LHCN-M2 (cell line): ENCODE results near the gene SNCA. TPM values are rescaled to one million over a fixed set of nuclear protein-coding genes. Genes with fewer than 3 reads are reported as not detected.

Experiments used
- DNase-seq: peaks from one replicate; pipeline ENCODE4 v3.0.0-alpha.2; 2012; ENCODE audit warnings: low read depth
- total RNA-seq: library from RNA; depleted of rRNA; stranded (reverse); fragments of >200 nt; gene quantifications from 2 replicates; pipeline ENCODE4 v1.2.3, GENCODE V29; 2014

The SNCA gene
- total RNA-seq, 1 experiment from 2014 or later: not detected

- DNase-seq: no peak
Measured at GRCh38 chr4:89814362-89814761, 22.6 kb downstream of the SNCA start.

GRCh38 chr4:89813197-89813596 is 23.8 kb downstream of the SNCA start:
- DNase-seq: no peak

DNA sequence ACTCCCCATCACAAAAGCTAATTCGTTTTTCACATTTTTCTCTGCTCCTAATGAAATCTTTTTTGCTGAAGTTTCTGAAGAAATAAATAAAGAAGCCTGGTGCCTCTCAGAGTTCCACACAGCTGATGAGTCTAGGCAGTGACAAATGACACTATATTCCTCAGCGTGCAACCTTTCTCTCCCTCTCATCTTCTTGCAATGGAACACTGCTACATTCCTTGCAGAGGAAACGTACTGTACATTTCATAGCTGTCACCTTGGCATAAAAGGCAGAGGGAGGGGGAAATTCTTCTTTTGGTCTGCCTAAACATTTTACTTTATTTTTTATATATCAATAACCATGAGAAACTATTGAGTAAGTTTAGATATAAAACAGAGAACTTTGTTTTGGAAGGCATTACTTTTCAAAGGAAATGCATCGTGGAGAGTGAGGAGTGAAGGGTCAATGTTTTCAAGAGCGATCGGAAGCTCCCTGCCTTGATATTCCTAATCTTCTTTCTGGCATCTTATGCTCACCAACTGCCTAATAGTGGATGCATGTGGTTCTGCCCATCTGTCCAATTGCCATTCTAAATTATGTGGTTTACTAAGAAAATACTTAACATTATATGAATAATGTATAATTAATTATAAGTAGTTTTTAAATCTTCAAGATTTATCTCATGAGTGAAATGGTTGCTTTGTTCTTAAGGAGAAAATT is 29.4 kb downstream of the SNCA start:
- DNase-seq: no peak

DNA sequence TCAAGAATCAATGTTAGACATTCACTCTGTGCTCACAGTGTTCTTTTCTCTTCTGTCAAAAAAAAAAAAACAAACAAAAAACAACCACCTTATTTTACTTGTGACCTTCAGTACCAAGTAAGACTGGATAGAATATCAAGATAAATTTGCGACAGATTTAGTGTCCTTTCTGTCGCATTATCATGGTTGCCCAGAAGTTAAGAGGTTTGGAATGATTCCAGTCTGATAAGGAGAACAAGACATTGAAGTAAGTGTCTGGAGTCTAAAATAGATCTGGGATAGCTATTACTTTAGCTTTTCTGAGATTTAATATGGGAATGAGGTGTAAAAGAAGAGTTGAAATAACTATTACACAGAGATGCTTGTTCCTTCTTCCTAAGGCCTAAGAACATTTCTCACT is 31.7 kb downstream of the SNCA start:
- DNase-seq: no peak

- no peak for DNase-seq
Measured at GRCh38 chr4:89803915-89804314, 33.0 kb downstream of the SNCA start.

DNA sequence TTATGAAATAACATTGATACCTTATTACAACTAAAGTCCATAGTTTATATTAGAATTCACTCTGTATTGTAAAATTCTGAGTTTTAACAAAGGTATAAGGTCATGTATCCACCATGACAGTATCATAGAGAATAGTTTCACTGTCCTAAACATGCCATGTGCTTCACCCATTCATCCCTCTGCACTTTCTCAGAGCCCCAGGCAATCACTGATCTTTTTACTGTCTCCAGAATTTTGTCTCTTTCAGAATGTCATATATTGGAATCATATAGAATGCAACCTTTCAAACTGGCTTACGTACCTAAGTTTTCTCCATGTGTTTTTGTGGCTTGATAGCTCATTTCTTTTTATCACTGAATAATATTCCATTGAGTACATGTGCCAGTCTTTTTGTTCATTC is 33.9 kb downstream of the SNCA start:
- DNase-seq: no peak

GRCh38 chr4:89800527-89801103 is 36.3 kb downstream of the SNCA start:
- DNase-seq: no peak

DNA sequence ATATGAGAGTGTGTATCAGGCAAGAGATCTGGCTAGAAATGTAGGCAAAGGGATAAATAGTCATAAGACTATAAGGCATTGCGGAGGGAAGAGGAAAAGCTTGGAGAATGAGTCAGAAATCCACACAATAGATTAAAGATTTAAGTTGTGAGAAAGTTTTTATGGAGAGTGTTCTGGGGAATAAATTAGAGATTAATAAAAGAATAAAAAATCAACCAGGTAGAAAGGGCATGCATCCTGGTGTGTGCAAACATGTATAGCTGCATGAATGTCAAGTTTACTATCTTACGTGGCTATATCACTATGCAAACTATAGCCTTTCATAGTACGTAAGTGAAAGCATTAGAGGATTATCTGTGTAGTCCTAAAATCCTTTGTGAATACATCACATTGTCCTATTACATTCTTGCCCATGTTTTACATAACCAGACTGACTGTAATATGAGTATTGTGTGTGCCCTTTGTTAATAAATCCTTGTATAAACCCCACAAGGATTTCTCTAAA is 36.9 kb downstream of the SNCA start:
- DNase-seq: no peak

DNA sequence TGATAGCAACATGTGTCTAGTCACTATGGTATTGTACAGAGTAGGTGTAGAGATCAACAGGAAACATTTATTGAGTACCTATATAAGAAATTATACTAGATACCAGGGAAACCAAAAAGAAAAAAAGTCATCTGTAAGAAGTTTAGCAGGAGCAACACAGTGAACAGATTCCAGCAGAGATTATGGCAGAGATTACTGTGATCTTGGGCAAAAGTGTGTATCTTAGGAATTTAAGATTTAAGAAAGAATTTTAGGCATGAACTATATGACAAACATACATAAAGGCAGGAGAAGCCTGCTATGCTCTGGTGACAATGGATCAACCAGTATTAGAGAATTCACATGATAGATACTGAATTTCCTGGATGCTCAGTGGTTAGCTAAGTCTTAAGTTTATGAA is 37.9 kb downstream of the SNCA start:
- no peak for DNase-seq

- peak; percentile 15 for DNase-seq
Measured at GRCh38 chr4:89797117-89797516, 39.8 kb downstream of the SNCA start.

DNA sequence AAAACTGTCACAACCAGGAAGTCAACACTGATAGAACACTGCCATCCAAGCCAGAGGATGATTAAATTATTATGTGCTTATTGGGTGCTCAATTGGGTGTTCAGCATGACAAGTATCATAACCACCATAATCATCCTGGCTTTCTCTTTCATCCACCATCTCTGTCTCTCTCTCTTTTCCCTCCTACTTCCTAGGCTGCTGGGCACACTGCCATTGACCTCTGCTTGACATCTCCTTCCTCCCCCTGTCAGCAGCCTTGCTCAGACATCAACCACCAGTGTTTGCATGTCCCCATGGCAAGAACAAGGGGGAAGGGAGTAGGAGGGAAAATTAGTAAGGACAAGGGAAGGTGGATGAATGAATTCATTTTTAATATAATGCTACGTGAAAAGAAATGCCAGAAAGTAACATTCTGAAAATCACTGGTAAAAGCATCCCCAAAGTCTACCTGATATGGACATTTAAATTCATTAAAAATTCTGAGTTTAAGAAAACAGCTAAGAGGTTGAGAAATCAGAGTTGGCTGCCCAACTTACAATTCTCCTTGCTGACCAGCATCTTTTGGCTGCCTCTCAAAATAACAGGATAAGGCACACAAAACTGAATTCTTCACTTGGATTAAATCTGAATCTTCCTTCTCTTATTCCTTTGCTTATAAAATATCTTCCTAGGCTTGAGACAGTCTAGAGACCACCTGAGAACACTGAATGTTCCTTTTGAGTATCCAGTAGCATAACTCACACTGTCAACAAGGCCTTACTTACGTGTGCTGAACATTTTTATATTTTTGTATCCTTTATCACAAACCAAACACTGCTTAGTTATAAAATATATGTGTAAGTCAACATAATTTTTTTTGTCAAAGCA is 48.5 kb downstream of the SNCA start:
- DNase-seq: no peak

- no peak for DNase-seq
Measured at GRCh38 chr4:89784686-89785231, 52.2 kb downstream of the SNCA start.

- DNase-seq: no peak
Measured at GRCh38 chr4:89781321-89781720, 55.6 kb downstream of the SNCA start.

DNA sequence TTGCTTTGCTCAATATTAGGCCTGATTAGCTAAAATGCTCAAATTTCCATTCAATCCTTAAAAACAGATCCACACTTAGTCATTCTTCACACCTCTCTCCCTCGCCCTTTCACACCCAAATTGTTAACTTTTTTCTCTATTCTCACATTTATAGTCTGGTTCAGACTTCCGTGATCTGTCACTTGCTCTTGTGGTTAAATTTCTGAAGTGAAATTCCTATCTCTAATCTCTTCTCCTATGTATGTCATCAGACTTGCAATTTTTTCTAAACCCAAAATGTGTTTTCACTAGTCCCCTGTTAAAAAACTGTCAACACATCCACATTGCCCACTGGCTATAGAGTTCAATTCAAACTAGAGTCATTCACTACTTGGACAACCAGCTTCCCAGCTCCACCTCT is 63.2 kb downstream of the SNCA start:
- no peak for DNase-seq

DNA sequence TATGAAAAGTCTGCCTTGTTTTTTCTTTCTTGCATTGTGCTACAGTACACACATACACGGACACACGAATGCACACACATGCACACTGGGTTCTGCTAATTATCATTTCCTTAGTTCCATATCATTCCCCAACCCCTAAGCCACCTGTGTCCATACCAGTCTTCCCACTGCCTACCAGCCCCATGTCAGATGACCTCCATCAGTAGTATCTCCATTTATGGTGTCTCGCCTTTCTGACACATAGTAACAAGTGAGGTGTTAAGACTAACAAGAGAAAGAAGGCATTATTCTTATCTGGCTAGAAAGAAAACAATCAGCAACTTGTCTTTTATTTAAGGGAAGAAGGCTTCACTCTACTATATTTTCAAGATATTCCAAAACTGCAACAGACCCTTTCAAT is 67.1 kb downstream of the SNCA start:
- no peak for DNase-seq

DNA sequence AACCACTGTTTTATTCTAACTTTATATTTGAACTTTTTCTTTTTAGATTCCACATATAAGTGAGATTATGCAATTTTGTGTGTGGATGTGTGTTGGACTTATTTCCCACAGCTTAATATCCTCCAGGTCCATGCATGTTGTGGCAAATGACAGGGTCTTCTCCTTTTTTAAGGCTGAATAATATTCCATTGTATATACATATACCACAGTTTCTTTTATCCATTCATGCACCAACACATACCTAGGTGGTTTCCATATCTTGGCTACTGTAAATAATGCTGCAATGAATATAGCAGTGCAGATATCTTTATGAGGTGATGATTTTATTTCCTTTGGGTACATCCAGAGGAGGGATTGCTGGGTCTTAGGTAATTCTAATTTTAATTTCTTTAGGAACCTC is 69.0 kb downstream of the SNCA start:
- no peak for DNase-seq

GRCh38 chr4:89765966-89766365 is 71.0 kb downstream of the SNCA start:
- DNase-seq: peak; percentile 82

- DNase-seq: no peak
Measured at GRCh38 chr4:89765528-89765927, 71.4 kb downstream of the SNCA start.

DNA sequence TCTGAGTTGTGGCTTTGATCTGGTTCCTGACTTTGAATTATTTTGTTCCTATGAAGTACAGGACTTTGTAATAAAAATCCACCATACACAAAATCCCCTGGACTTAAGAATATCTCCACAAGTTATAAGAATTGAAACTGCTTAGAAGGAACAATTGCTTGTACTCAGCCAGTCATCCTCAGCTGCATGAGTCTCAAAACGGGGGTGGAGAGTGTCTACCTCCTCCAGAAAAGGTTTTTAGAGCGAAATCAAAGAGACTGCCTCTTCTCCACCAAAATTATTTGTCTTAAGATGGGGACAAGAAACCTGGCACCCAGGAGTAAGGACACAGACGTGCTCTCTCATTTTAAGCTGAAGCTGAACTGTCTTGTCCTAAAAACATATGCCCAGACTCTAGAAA is 74.7 kb downstream of the SNCA start:
- no peak for DNase-seq

DNA sequence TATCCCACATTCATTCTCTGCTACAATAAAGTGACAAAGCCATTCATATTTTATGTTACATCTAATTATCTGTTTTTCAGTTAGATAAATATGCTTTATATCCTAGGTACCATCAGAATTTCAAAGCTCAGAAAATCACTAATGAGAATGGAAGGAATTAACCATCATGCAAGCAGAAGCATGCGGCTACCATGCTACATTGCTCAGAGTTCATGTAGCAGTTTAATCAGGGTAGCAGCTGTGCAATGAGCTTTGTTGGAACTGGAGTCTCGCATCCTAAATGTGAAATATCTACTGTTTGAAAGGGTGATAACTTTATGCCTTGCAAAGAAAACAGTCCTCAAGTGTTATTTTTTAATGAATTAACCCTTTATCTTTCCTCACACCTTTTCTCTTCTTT is 77.5 kb downstream of the SNCA start:
- DNase-seq: no peak

DNA sequence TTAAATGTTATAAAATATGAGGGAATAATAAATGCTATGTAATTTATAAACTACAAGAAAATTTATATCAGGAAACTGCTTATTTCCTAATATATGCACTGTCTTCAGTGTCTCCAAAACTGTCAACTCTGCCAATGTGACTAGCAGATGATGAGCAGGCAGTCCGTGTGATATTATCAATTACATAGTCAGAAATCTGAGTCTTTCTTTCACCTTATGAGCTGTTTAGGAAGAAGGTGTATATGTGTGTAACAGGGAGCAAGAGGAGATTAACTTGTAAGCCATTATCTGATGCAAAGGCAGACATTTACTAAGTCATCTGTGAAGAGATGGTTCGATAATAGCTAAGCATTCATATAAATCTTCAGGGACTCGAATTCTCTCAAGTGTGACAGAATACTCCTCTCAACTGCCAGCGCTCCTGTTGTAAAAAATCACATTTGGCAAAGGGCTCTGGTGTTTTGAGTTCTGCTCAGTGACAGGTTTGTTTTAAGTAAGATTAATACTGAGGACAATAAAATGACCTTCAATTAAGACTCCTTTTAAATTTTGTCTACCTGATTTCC is 79.7 kb downstream of the SNCA start:
- no peak for DNase-seq

DNA sequence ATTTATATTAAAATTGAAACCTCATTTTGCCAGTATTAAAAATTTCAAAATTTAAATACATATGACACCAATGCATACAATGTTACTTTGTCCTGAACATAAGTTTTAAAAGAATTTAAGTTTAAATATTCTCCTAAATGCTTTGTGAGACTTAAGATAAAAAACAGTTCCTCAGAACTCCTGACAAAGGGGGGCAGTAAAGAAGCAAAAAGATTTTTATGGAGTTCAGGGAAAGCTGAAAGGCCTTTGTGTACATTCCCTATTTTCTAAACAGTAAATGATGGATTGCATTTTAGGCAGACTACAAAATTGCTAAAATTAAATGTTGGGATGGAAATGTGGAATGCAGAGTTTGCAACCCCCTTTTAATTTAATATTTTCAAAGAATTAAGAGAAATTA is 81.7 kb downstream of the SNCA start:
- peak; percentile 42 for DNase-seq
